ENCODE data around the gene ARHGEF37.
"Not testable (repeated sequence)": the region's sequence is repeated elsewhere in the genome, so short reads cannot be mapped to it uniquely, and the experiment has no call there.

Gene ARHGEF37

GRCh38 chr5:149564542-149565140 is 16.7 kb upstream of the ARHGEF37 start:
- DNase-seq (ENCODE audit: low read depth in 1 of 2, low spot score in 1 of 2), result not testable (repeated sequence)

GRCh38 chr5:149567226-149567625 is 14.1 kb upstream of the ARHGEF37 start:
- no peak for DNase-seq (ENCODE audit: low read depth in 1 of 2, low spot score in 1 of 2)

GRCh38 chr5:149572170-149572569 is 9.1 kb upstream of the ARHGEF37 start:
- no peak for DNase-seq (ENCODE audit: low read depth in 1 of 2, low spot score in 1 of 2)

GRCh38 chr5:149572576-149573231 is 8.6 kb upstream of the ARHGEF37 start:
- DNase-seq (ENCODE audit: low read depth in 1 of 2, low spot score in 1 of 2), result no peak

- DNase-seq (ENCODE audit: low read depth in 1 of 2, low spot score in 1 of 2), result no peak
These were observed 6.2 kb upstream of the ARHGEF37 start for GRCh38 chr5:149575131-149575530.

GRCh38 chr5:149576021-149576420 is 5.3 kb upstream of the ARHGEF37 start:
- no peak for DNase-seq (ENCODE audit: low read depth in 1 of 2, low spot score in 1 of 2)

- no peak for DNase-seq (ENCODE audit: low read depth in 1 of 2, low spot score in 1 of 2)
These were observed 2.4 kb upstream of the ARHGEF37 start for GRCh38 chr5:149578896-149579295.

- no peak for DNase-seq (ENCODE audit: low read depth in 1 of 2, low spot score in 1 of 2)
These were observed 498 bp upstream of the ARHGEF37 start for GRCh38 chr5:149580808-149581191.

- no peak for DNase-seq (ENCODE audit: low read depth in 1 of 2, low spot score in 1 of 2)
These were observed 852 bp downstream of the ARHGEF37 start for GRCh38 chr5:149581931-149582768.

GRCh38 chr5:149583394-149583793 is 2.1 kb downstream of the ARHGEF37 start:
- DNase-seq (ENCODE audit: low read depth in 1 of 2, low spot score in 1 of 2), result no peak

- DNase-seq (ENCODE audit: low read depth in 1 of 2, low spot score in 1 of 2), result no peak
These were observed 2.8 kb downstream of the ARHGEF37 start for GRCh38 chr5:149584121-149584520.

- DNase-seq (ENCODE audit: low read depth in 1 of 2, low spot score in 1 of 2), result no peak
These were observed 4.6 kb downstream of the ARHGEF37 start for GRCh38 chr5:149585910-149586309.

- no peak for DNase-seq (ENCODE audit: low read depth in 1 of 2, low spot score in 1 of 2)
These were observed 5.5 kb downstream of the ARHGEF37 start for GRCh38 chr5:149586708-149587318.

GRCh38 chr5:149588936-149589335 is 7.6 kb downstream of the ARHGEF37 start:
- no peak for DNase-seq (ENCODE audit: low read depth in 1 of 2, low spot score in 1 of 2)

GRCh38 chr5:149593370-149593769 is 12.1 kb downstream of the ARHGEF37 start:
- DNase-seq (ENCODE audit: low read depth in 1 of 2, low spot score in 1 of 2), result no peak

- DNase-seq (ENCODE audit: low read depth in 1 of 2, low spot score in 1 of 2), result no peak
These were observed 13.1 kb downstream of the ARHGEF37 start for GRCh38 chr5:149594206-149594895.

GRCh38 chr5:149595105-149595504 is 13.8 kb downstream of the ARHGEF37 start:
- DNase-seq (ENCODE audit: low read depth in 1 of 2, low spot score in 1 of 2), result not testable (repeated sequence)

- DNase-seq (ENCODE audit: low read depth in 1 of 2, low spot score in 1 of 2), result no peak
These were observed 15.4 kb downstream of the ARHGEF37 start for GRCh38 chr5:149596712-149597111.

GRCh38 chr5:149597618-149598017 is 16.3 kb downstream of the ARHGEF37 start:
- no peak for DNase-seq (ENCODE audit: low read depth in 1 of 2, low spot score in 1 of 2)

GRCh38 chr5:149598234-149598633 is 16.9 kb downstream of the ARHGEF37 start:
- DNase-seq (ENCODE audit: low read depth in 1 of 2, low spot score in 1 of 2), result not testable (repeated sequence)

GRCh38 chr5:149598966-149599365 is 17.7 kb downstream of the ARHGEF37 start:
- no peak for DNase-seq (ENCODE audit: low read depth in 1 of 2, low spot score in 1 of 2)

All from activated T-helper 1 cell treated with anti-CD3 and anti-CD28 coated beads, Interleukin-2, amount 50 U/mL, for 16 hours (primary cell).